GM18858 (cell line): ENCODE data around the gene FFAR4.

Source experiments
- ATAC-seq: cut with Tn5 transposase; IDR thresholded peaks from one replicate; pipeline ENCODE4 v1.9.1; 2021; ENCODE audit not compliant: unreplicated experiment

The FFAR4 gene

GRCh38 chr10:93598157-93598556, 31.7 kb downstream of the FFAR4 start:
- ATAC-seq = no peak

- ATAC-seq = no peak
Observed at GRCh38 chr10:93599335-93599734, 32.9 kb downstream of the FFAR4 start.

- ATAC-seq = no peak
Observed at GRCh38 chr10:93599778-93600177, 33.3 kb downstream of the FFAR4 start.

- no peak for ATAC-seq
Observed at GRCh38 chr10:93600446-93601145, 34.1 kb downstream of the FFAR4 start.

- no peak for ATAC-seq
Observed at GRCh38 chr10:93601146-93601773, 34.8 kb downstream of the FFAR4 start, which contains the start of gene RBP4. Gene RBP4, minus strand, starts transcription at chr10:93601235. Its CDS starts 207 bp downstream, at chr10:93601028.

- no peak for ATAC-seq
Observed at GRCh38 chr10:93601774-93602162, 35.3 kb downstream of the FFAR4 start.

GRCh38 chr10:93603023-93603422, 36.6 kb downstream of the FFAR4 start:
- ATAC-seq = no peak

- no peak for ATAC-seq
Observed at GRCh38 chr10:93604146-93604545, 37.7 kb downstream of the FFAR4 start.

GRCh38 chr10:93608421-93608820, 42.0 kb downstream of the FFAR4 start:
- ATAC-seq = no peak

- no peak for ATAC-seq
Observed at GRCh38 chr10:93612311-93612710, 45.8 kb downstream of the FFAR4 start, which contains the start of gene PDE6C. Gene PDE6C, plus strand, starts transcription at chr10:93612537. Its CDS starts 189 bp downstream, at chr10:93612726.

- ATAC-seq = no peak
Observed at GRCh38 chr10:93613126-93613525, 46.7 kb downstream of the FFAR4 start.

- no peak for ATAC-seq
Observed at GRCh38 chr10:93614101-93614825, 47.8 kb downstream of the FFAR4 start.

GRCh38 chr10:93615576-93616235, 49.2 kb downstream of the FFAR4 start:
- no peak for ATAC-seq

GRCh38 chr10:93620925-93621324, 54.5 kb downstream of the FFAR4 start:
- no peak for ATAC-seq

- no peak for ATAC-seq
Observed at GRCh38 chr10:93622942-93623341, 56.5 kb downstream of the FFAR4 start.

GRCh38 chr10:93628858-93629257, 62.4 kb downstream of the FFAR4 start:
- ATAC-seq = no peak

- ATAC-seq = no peak
Observed at GRCh38 chr10:93629647-93630305, 63.3 kb downstream of the FFAR4 start.

- ATAC-seq = no peak
Observed at GRCh38 chr10:93630625-93631557, 64.4 kb downstream of the FFAR4 start.
